ENCODE results near the gene ZC3H18. TPM values are rescaled to one million over a fixed set of nuclear protein-coding genes. Genes with fewer than 3 reads are reported as not detected.

ZC3H18 gene
- total and polyA plus RNA-seq, 2 experiments from 2014 or later = 26.8 to 26.9 TPM

DNA sequence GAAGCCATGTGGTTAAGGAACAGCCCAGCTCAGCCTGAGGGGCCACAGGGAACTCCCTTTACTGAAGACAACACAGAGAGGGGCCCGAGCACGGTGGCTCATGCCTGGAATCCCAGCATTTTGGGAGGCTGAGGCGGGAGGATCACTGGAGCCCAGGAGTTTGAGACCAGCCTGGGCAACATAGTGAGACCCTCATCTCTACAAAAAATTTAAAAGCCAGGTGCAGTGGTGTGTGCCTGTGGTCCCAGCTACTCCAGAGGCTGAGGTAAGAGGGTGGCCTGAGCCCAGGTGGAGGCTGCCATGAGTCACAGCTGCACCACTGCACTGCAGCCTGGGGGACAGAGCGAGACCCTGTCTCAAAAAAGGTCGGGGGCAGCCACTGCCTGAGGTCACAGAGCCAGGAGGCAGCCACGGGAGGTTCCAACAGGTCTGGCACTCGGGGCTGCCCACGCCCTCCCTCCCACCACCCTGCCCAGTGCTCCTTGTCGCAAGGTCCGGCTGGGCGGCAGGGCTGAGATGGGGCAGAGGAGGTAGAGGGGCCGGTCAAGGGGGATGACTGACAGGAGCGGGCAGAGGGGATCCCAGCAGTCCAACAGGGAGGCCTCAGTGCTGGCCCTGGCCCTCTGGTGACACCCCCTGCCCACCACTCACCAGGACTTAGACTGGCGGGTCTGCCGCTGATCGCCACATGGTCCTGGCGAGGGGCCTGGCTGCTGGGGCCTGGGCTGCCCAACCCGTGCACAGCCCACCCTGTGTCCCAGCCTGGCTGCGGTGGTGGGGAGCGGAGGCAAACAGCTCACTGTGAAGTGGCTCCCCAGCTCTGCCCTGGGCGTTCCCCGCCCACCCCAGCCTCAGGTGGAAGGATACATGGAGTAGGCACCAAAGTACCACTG is 77.2 kb downstream of the ZC3H18 start:
- no peak for DNase-seq (ENCODE audit: low read depth in 1 of 2, low spot score in 1 of 2)
- TF ChIP-seq, protein P1, sequence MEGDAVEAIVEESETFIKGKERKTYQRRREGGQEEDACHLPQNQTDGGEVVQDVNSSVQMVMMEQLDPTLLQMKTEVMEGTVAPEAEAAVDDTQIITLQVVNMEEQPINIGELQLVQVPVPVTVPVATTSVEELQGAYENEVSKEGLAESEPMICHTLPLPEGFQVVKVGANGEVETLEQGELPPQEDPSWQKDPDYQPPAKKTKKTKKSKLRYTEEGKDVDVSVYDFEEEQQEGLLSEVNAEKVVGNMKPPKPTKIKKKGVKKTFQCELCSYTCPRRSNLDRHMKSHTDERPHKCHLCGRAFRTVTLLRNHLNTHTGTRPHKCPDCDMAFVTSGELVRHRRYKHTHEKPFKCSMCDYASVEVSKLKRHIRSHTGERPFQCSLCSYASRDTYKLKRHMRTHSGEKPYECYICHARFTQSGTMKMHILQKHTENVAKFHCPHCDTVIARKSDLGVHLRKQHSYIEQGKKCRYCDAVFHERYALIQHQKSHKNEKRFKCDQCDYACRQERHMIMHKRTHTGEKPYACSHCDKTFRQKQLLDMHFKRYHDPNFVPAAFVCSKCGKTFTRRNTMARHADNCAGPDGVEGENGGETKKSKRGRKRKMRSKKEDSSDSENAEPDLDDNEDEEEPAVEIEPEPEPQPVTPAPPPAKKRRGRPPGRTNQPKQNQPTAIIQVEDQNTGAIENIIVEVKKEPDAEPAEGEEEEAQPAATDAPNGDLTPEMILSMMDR (IDR thresholded peaks at IDR 0.05; ENCODE audit: low read depth, low read length) = no peak
- no peak overlapping the region for H3K27ac ChIP-seq
- no peaks in the 10 kb centered on the region for H3K36me3 ChIP-seq
- H3K9me3 ChIP-seq (ENCODE audit: low read depth) = no peaks in the 10 kb centered on the region
- no peak overlapping the region for H3K4me3 ChIP-seq
- H3K27me3 ChIP-seq = no peaks in the 10 kb centered on the region
- H3K4me1 ChIP-seq (ENCODE audit: low read depth) = peaks cover 6% of the 10 kb centered on the region

DNA sequence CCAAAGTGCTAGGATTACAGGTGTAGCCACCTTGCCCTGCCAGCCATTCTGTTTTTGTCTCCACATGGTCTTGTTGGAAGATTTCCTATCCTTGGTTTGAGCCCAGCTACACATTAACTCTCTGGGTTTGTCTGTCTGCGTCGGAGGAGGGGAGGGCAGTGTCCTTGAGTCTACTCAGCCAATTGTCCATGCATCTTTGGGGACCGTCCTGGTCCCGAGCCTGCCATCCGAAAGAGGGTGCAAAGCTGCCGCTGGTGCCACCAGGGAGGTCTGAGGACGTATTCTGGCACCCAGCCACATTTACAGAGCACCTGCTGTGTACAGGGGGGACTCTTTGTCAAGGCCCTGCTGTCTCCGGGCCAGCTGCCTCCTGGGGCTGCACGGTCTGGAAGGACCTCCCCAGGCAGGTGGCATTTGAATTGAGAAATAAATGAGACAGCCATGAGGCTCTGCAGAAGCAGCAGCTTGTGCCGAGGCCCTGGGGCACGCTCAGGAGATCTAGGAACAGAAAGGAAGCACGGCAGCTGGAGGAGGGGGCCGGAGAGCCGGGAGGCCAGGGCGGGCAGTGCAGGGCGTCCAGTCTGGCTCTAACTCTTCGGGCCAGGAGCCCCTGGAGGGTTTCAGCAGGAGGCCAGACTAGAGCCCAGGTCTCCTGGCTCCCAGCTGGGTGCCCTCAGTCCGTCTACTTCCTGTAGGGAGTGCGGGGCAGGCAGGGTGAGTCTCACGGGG is 79.2 kb downstream of the ZC3H18 start:
- no peaks in the 10 kb centered on the region for H3K9me3 ChIP-seq (ENCODE audit: low read depth)
- no peaks in the 10 kb centered on the region for H3K27me3 ChIP-seq
- DNase-seq (ENCODE audit: low read depth in 1 of 2, low spot score in 1 of 2) = no peak
- H3K4me1 ChIP-seq (ENCODE audit: low read depth) = peaks cover 6% of the 10 kb centered on the region
- no peak overlapping the region for H3K27ac ChIP-seq
- H3K36me3 ChIP-seq = no peaks in the 10 kb centered on the region
- TF ChIP-seq, protein P1 (IDR thresholded peaks at IDR 0.05; ENCODE audit: low read depth, low read length) = no peak
- no peak overlapping the region for H3K4me3 ChIP-seq

DNA sequence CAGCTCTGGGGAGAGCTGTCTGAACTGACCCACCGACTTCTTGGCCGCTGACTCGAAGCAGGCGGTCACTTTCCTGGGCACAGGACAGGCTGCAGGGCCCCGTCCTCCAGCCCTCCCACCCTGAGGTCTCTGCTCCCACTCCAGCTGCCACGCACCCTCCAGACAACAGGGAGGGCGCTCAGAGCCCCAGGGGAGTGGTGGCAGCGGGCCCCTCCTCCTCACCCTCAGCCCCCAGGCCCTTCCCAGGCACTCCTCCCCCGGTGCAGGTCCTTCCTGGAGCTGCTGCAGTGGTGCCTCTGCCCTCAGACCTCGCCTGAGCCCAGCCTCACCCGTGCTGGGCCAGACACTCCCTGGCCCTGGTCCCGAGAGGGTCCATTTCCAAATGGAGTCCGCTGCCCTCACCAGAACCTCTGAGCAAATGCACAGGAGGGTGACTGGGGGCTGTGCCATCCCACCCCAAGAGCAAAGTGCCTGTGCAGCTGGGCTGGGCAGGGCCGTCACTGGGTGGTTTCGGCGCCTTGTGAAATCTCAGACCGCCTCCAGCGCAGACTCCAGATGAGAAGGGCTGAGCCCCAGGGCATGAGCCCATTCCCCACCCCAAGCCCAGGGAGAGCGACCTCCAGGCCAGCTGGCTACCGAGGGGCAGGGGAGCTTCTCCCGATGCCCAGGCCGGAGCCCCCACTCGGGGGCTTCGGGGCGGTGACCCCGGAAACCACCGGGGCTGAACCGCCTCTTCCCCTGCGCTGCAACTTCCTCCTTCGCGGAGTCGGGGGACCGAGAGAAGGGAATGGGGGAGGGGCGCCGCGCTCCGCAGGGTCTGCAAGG is 79.9 kb downstream of the ZC3H18 start:
- Histone ChIP-seq H3K27me3 (no peaks in the 10 kb centered on the region), H3K4me3 (peak overlapping the region; percentile 63), H3K9me3 (ENCODE audit: low read depth) (no peaks in the 10 kb centered on the region), H3K36me3 (peaks cover 6% of the 10 kb centered on the region), H3K4me1 (ENCODE audit: low read depth) (peaks cover 6% of the 10 kb centered on the region), H3K27ac (no peak overlapping the region)
- TF ChIP-seq, protein P1 (IDR thresholded peaks at IDR 0.05; ENCODE audit: low read depth, low read length) = no peak
- DNase-seq (ENCODE audit: low read depth in 1 of 2, low spot score in 1 of 2) = peak; percentile 40

DNA sequence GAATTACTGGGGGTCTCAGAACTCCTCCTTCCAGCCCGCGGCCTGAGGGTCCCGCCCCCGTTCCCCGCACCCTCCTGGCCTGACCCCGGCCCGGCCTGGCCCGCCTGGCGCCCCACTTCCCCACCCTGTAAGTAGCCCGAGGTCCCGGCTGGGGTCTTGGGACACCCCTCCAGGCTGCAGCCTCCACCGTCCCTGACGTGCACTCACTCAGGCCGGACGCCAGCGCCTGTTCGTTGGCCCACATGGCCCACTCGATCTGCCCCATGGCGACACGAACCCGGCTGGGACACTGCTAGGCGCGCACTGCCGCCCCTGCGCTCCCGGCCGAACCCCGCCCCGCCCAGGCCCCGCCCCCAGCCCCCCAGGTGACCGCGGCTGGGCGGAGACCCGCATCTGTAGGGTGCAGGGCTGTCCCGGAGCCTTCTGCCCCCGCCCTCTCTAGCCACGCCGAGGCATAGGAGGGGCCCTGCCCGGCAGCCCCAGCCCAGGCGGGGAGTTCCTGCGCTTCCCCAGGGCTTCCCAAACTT is 80.6 kb downstream of the ZC3H18 start, which contains the start of gene CYBA:
TSS of gene CYBA (minus strand) at position 305 of the 527 bp plus-strand sequence. CDS start at position 265, 40 bp downstream.
- H3K4me1 ChIP-seq (ENCODE audit: low read depth) = peaks cover 6% of the 10 kb centered on the region
- DNase-seq (ENCODE audit: low read depth in 1 of 2, low spot score in 1 of 2) = peak; percentile 65 to 71
- H3K4me3 ChIP-seq = peak within 1 kb of the TSS; percentile 63
- H3K27me3 ChIP-seq = no peaks in the 10 kb centered on the region
- H3K9me3 ChIP-seq (ENCODE audit: low read depth) = no peaks in the 10 kb centered on the region
- H3K27ac ChIP-seq = no peak within 1 kb of the TSS
- peaks cover 8% of the 10 kb centered on the region for H3K36me3 ChIP-seq
- TF ChIP-seq, protein P1 (IDR thresholded peaks at IDR 0.05; ENCODE audit: low read depth, low read length) = no peak

Measured in cardiac muscle cell (in vitro differentiated cells and primary cell).